Femur (tissue), 1 donor: Measurements from ENCODE around the gene EVI5.

Experiments
- DNase-seq: peaks from one replicate; pipeline ENCODE4 v3.0.0-alpha.2; 2017

EVI5 gene

DNA sequence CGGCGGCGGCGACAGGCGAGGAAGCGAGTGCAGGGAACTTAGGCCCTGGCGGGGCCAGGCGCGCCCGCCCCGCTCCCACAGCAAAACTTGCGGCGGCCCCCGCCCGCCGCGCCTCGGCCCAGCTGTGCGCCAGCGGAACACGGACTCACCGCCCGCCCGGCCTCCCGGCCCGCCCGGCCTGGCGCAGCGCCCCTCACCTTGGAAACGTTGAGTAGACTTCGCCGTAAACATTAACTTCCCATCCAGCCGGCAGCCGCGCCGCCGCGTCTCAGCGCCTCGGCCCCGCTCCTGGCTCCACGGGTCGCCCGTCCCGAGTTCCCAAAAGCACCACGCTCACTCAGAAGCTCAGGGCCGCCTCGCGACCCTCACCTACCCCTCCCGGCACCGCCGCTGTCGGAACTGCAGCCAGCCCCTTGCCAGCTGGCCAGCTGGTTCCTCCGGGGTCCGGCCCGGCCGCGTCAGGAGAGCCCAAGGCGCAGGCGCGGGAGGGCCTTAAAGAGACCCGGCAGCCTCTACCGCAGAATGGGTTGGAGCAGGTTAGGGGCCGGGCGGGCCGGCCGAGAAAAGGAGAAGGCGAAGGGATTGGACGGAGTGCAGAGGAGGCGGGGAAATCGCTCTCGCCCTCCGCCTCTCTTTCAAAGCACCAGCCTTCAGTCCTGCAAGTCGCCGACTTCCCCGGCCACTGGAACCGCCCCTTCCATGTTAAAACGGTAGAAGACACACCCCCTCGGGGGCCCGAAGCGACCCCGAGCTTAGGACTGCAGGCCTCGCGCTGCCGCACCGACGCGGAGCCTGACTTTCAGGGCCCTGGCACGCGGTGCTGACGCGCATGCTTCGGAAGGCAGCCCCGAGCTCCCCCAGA is at the start of gene EVI5:
TSS of gene EVI5 (minus strand) at position 470 of the 862 bp plus-strand sequence. CDS start 48,562 bp downstream, outside the sequence.
- peak; percentile 97 for DNase-seq

DNA sequence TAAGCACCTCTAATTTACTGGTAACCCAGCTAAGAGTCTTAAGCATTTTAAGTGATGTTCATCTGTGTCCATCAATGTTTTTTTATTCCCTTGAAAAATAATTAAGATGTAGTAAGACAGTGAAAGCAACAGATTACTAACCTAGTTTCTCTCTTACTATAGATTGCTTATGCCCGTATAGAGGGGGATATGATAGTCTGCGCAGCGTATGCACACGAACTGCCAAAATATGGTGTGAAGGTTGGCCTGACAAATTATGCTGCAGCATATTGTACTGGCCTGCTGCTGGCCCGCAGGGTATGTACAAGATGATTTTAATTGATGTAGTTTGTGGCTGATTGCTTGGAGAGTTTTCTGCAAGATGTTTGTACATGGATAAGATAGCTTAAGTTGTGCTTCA is 49.7 kb upstream of the EVI5 start:
- no peak for DNase-seq

DNA sequence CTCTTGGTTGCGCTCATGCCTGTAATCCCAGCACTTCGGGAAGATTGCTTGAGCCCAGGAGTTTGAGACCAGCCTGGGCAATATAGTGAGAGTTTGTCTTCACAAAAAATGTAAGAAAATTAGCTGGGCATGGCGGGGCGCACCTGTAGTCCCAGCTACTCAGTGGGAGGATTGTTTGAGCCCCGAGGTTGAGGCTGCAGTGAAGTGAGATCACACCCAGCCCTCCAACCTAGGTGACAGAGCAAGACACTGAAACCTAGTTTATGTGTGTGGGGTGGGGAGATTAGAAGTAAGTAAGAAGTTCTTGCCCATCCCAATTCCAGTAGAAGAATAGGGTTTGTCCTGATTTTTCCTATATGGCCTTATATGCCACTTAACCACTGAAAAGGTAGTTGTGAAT is 48.9 kb upstream of the EVI5 start:
- no peak for DNase-seq

DNA sequence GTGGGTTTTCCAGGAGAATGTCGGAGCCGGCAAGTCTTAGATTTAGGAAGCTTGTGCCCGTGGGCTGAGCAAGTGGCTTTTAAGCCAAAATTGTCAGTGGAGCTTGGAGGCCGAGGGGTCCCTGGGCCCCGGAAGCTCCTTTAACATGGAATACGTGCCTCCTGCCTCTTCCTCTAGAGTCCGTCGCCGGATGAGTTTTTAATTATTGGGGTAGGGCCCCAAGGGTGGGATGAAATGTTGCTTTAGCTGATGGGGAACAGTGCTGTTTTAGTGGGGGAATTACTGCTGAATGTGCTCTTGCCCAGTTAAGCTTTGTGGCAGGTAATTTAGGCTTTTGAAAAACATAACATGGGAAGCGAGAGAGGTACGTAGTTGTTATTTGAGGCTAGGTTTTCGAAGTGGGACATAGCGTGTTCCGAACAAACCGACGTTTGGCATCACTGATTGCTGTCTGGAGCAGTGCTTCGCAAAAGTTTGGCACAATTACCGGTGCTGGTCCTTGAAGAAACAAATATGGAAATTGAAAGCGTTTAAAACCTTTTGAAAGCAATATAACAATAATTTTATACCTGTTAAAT is 47.7 kb upstream of the EVI5 start:
- DNase-seq = no peak

DNA sequence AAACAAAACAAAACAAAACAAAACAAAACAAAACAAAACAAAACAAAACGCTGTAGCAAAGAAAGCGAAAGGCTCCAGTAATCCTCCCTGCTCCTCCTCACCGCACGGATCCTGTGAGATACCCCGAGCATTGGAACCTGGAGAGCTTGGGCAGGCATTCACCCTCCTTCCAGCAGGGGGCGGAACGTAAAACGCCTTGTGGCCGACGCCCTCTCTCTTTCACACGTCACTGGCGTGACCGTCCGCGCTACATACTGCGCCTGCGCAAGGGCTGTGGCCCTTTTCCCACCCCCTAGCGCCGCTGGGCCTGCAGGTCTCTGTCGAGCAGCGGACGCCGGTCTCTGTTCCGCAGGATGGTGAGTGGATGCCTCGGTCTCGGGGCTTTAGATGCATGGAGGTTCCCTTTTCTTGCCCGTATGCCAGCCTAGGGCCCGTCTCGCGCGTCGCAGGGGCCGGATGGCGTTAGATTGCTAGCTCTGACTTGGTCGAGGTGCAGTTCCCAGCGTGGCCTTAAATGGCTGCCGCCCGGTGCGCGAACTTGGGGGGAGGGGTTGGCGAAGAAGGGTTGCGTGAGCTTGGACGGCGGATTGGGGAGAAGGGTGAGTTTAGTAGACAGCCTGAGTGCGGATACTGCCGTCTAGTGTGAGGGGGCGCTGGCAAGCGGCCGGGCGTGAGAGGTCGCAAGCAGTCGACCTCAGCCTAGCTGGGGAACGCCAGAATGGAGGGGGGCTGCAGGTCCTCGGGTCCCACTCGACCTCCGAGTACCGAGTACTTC is 47.0 kb upstream of the EVI5 start, which contains the start of gene RPL5:
TSS of gene RPL5 (plus strand) at position 279 of the 775 bp plus-strand sequence. CDS start at position 354, 75 bp downstream.
- peak; percentile 98 for DNase-seq

DNA sequence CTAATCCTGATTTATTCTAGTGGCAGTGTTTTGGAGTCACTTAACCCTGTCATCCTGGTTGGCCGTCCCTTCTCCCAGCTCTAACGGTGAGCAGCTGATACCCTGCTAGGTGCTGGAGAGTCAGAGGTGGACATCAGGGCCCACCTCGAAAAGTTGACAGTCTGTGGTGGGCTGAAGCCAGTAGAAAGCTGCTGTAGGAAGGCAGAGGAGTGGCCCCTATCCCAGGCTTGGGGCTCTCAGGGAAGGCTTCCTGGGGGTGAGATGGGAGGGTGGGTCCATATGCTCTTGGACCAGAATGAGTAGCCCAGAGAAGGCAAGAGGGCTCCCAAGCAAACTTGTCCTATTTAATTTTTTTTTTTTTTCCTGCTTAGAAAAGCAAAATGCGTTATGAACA is 46.5 kb upstream of the EVI5 start:
- peak; percentile 21 for DNase-seq

DNA sequence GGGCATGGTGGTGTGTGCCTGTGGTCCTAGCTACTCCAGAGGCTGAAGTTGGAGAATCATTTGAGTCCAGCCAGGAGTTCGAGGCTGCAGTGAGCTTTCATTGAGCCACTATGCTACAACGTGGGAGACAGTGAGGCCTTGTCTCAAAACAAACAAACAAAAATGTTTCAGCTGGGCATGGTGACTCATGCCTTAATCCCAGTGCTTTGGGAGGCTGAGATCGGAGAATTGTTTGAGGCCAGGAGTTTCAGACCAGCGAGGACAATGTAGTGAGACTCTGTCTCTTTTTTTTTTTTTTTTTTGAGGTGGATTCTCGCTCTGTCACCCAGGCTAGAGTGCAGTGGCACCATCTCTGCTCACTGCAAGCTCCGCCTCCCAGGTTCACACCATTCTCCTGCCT is 41.9 kb upstream of the EVI5 start:
- DNase-seq = no peak

DNA sequence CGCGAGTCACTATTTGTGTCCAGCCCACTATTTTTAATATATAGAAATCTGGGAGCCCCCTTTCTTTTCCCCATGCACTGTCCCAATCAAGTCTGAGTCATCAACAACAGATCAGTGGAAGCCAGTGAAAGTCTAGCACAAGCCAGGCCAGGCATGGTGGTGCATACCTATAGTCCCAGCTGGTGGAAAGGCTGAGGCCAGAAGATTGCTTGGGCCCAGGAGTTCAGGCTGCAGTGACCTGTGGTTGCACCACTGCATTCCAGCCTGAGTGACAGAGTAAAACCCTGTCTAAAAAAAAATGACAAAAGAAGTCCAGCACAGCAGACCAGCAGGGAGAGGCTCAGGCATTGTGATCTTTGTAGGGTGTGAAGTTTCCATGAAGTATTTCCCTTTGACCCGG is 38.0 kb upstream of the EVI5 start:
- DNase-seq = no peak

DNA sequence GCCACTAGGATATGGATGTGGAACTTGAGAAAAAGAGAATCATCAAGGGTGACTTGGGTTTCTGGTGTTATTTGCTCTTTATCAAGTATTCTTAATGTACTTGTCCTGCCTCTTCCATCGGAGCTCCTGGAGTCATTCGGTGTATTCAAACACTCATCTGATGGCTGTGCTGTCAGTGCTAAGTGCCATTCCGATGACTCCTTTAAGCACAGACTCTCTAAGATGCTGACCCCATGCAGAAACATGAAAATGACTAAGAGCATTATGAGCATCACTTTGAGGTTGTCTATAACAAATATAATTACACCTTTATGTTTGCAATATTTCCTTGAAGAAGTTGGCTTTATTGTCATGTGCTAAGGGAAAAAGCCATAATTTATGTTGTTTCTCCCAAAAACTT is 35.6 kb upstream of the EVI5 start:
- no peak for DNase-seq

DNA sequence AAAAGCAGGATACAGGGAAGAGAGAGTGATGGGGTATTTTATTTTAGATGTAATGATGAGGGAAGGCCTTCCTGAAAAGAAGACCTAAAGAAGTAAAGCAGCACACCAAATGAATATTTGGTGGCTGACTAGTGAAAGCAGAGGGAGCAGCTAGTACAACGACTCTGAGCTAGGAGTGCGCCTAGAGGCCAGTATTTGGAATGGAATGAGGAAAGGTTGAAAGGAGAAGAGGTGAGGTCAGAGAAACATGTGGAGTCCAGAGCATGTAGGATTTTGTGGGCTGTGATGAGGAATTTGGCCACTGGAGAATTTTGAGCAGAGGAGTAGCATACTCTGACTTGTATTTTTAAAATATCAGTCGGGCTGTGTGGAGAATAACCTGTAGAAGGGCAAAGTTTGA is 35.1 kb upstream of the EVI5 start:
- no peak for DNase-seq

DNA sequence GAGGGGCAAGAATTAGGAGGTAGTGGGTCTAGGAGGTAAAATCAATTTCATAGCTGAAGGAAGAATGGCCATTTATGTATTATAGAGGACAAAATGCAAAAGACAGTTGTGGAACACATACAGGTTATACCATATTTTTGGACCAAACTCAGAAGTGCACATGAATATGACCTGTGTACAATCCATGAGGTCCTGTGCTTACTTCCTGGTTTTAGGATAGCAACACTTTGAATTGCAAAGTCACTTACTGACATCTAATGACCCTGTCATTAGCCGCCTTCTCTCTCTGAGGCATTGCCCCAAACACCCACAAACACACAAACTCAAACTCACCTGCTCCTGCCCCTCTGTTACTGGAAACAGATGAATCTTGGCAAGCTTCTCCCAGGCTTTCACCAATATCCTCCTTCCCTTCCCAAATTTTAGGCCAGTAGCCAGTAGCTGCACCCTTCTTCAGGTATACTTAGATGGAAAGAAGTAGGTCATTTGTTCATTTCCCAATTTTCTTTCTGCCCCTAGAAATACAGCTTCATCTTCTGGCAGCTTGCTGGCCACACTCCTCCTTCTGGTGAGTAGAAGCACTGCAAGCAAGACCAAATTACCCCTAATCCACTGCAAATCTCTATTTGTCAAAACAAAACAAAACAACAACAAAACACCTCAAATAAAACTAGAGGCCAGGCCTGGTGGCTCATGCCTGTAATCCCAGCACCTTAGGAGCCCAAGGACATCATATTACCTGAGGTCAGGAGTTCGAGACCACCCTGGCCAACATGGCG is 33.3 kb upstream of the EVI5 start:
- DNase-seq = peak; percentile 21

DNA sequence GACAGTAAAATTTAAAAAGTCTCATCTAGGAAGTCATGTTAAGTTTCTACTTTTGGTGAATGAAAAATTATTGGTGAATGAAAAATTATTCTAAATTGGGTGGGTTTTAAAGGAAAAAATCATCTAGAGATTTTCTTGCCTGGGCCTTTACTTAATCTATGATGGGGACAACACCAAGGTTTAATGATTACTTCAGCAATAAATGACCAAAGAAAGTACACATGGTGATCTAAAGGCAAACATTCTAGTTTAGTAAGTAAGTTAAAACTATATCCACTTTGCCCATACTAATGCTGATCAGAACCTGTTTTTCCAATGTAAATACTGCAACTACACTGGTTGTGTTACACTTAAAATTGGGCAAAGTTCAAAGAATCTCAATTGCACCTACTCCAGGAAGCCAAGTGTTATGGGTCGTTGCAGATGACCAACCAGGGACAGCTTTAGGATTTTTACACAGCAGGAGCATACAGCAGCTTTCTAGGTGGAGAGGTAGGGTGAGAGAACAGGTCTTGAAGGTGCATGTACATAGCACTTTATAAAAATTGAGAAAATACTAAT is 32.3 kb upstream of the EVI5 start:
- no peak for DNase-seq

DNA sequence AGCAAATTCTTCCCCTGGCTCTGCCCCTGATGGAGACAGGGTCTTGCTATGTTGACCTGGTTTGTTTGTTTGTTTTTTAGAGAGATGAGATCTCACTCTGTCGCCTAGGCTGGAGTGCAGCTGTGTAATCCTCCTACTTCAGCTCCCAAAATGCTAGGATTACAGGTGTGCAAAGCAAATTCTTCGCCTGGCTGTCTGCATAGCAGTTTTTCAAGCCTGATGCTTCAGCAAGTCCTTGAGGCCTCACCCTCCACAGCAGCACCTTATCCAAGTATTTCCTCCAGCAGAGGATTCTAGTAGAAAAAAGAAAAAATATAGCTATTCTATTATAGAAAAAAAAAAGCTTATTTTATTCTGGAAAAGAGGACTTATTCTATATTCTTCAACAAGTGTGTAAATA is 31.8 kb upstream of the EVI5 start:
- DNase-seq = no peak

DNA sequence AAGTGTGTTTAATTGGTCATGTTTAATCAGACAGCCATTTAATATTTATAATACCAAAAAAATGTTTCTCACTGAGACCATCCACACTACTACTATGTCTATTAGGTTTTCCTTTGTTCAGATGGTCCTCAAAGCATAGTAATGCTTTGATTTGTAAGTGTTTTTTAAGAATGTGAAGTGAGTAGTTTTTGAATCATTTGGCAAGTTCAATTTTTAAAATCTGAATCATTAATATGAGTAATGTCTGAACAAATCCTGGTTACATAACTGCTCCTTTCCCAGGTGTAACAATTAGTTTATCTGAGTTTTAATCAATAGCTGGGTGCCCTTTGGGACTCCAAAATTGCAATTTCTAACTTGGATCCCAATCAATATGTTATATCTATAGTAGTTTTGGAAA is 23.5 kb upstream of the EVI5 start:
- DNase-seq = no peak

DNA sequence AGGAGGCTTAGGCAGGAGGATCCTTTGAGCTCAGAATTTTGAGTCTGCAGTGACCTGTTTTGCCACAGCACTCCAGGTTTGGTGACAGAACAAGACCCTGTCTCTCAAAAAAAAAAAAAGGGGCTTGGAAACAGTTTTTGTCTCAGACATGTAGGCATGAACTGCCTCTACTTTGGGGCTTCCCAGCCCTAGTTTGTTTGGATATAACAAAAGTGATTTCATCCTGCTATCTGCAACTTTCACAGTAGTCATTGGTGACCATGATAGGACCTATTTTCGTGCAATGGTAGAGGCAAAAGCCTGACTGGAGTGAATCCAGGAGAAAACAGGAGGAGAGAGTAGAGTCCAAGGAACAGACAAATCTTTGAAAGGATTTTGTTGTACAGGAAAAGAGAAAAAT is 20.3 kb upstream of the EVI5 start:
- DNase-seq = no peak

DNA sequence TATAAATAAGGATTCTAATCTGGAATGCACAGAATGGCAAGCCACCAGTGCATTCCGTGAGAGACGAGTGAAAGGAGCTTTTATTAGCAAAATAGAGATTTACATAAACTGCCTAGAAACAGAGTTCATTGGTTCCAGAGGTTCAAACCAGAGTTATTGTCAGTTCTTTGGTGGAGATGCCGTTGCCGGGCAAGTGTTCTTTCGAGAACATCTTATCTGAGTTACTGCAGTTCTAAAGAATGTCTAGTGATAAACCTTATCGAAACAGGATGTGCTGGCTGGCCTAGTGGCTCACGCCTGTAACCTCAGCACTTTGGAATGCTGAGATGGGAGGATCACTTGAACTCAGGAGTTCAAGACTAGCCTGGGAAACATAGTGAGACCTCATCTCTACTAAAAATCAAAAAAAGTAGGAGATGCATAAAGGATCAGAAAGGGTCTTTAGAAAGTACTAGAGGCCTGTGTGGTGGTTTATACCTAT is 19.9 kb upstream of the EVI5 start:
- peak; percentile 41 for DNase-seq

DNA sequence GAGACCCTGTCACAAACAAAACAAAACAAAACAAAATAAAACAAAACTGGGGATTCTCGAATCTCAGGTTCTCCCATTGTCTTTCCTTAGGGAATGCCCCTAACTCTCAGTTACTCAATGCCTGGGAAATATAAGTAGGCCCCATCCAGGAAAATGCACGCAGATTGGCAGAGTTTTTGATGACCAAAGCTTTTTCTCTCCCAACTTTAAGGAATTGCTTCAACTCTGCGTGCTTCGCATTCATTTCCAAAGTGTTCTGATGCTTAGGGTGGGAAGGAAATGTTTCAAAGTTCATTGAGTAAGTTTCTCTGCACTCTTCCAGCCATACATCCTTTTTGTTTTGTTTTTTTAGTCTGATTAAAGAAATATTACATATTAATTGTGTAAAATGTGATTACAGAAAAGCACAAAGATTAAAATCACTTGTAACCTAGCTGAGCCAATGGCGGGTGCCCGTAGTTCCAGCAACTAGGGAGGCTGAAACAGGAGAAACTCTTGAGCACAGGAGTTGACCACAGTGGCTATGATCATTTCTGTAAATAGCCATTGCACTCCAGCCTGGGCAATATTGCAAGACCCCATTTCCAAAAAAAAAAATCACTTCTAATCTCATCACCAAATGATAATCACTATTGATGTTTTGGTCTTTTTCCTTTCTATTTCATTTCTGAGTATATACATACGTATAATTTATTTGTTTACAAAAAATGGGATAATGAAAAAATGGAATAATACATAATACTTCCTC is 18.4 kb upstream of the EVI5 start:
- DNase-seq = no peak

DNA sequence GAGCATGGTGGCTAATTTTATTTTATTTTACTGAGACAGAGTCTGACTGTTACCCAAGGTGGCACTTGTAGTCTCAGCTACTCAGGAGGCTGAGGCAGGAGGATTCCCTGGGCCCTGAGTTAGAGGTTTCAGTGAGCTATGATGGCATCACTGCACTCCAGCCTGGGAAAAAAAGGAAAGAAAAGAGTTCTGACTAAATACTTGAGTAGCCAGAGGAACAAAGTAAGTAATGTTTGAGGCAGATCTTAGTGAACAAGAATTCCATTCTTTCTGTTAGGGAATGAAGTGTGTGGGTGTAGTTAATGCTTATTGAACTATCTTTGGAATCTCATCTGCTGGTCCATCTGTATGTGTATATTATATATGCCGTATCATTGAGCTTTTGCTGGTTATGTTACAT is 13.1 kb upstream of the EVI5 start:
- no peak for DNase-seq

DNA sequence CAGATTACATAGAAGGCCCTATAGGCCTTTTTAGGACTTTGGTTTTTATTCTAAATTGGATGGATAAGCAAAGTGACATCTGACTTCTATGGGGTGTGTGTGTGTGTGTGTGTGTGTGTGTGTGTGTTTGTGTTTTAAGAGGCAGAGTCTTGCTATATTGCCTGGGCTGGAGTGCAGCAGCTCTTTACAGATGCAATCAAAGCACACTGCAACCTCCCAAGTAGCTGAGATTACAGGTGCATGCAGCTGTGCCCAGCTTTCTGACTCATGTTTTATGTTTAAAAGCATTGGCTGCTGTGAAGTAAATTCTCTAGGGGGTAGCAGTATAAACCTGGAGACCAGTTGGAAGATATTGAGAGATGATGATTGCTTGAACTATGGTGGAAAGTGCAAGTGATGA is 12.4 kb upstream of the EVI5 start:
- DNase-seq = no peak

DNA sequence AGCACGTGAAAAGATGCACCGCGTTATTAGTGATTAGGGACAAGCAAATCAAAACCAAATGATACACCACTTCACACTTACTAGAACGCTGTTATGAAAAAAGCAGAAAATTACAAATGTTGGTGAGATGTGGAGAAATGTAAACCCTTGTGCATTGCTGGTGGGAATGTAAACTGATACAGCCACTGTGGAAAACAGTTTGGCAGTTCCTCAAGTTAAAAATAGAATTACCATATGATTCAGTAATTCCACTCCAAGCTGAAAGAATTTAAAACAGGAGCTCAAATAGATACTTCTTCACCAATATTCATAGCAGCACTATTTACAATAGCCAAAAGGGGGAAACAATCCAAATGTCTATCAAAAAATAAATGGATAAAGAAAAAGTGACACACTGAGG is 10.3 kb upstream of the EVI5 start:
- DNase-seq = no peak

DNA sequence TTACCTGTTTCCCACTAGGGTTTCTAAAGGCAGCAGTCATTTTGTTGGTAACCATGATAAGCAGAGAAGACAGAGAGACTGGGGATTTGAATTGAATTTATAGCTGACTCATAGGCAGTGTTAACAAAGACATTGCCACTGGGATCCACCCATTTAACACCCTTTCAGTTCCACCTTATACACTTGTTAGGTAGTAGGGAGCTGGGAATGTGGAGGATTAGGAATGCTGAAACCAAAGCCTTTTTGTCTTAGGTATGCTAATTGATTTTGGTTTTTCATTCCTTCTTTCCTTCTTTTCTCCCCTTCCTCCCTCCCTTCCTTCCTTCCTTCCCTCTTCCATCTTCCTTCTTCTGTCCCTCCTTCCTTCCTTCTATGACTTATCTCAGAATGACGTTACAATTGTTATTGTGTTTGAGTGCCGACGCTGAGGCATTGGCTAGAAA is 7.5 kb upstream of the EVI5 start:
- no peak for DNase-seq
